Keratinocyte (primary cell): ENCODE measurements around the gene HBA1.

ENCODE experiments used
- EZH2 ChIP-seq: IDR thresholded peaks from one replicate; pipeline ENCODE4 v1.6.1; 2012; ENCODE audit warnings: inconsistent platforms, mild to moderate bottlenecking, low read length, moderate library complexity
- TF ChIP-seq, protein P1 (sequence below), 3 experiments: IDR thresholded peaks in 1 of 3; conservative IDR thresholded peaks in 1 of 3; optimal IDR thresholded peaks in 1 of 3; 2 replicates in 2 of 3; 3 replicates in 1 of 3; pipeline versions ENCODE3 to v1.5.1; 2011; ENCODE audit warnings: low read length in 3 of 3, mild to moderate bottlenecking in 3 of 3, moderate library complexity in 2 of 3, control low read depth in 1 of 3, inconsistent platforms in 1 of 3; ENCODE audit not compliant: insufficient read depth in 2 of 3; ENCODE audit errors: extremely low read depth in 1 of 3

DNA sequence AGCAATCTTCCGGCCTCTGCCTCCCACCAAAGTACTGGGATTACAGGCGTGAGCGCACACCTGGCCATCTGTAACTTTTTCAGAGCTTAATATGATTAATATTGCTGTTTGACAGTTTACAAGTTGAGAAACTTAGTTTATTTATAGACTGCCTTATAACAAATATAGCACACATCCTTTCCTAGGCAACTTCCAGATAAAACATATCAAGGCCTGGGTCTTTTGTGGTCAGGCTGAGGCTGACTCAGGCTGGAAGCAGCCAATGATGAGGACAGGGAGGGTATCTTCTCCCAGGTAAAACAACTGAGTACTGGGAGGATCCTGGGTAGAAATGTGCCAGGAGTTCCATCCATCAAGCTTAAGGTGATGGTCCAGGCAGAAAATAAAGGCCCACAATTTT lies 36.5 kb downstream of the HBA1 start:
- TF ChIP-seq, protein P1, sequence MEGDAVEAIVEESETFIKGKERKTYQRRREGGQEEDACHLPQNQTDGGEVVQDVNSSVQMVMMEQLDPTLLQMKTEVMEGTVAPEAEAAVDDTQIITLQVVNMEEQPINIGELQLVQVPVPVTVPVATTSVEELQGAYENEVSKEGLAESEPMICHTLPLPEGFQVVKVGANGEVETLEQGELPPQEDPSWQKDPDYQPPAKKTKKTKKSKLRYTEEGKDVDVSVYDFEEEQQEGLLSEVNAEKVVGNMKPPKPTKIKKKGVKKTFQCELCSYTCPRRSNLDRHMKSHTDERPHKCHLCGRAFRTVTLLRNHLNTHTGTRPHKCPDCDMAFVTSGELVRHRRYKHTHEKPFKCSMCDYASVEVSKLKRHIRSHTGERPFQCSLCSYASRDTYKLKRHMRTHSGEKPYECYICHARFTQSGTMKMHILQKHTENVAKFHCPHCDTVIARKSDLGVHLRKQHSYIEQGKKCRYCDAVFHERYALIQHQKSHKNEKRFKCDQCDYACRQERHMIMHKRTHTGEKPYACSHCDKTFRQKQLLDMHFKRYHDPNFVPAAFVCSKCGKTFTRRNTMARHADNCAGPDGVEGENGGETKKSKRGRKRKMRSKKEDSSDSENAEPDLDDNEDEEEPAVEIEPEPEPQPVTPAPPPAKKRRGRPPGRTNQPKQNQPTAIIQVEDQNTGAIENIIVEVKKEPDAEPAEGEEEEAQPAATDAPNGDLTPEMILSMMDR (optimal IDR thresholded peaks at IDR 0.05 in 1 of 3, IDR thresholded peaks at IDR 0.05 in 1 of 3, conservative IDR thresholded peaks at IDR 0.05 in 1 of 3; ENCODE audit: extremely low read depth in 1 of 3, insufficient read depth in 2 of 3, low read length in 3 of 3): no peak
- no peak for TF ChIP-seq EZH2
